Left lobe of liver (tissue), 2 donors: ENCODE measurements around the gene ZNF354B. TPM values are rescaled to one million over a fixed set of nuclear protein-coding genes. Genes with fewer than 3 reads are reported as not detected.
"Not testable (repeated sequence)": the region's sequence is repeated elsewhere in the genome, so short reads cannot be mapped to it uniquely, and the experiment has no call there.

ENCODE experiments used
- ATAC-seq: fragments of 200-7000 bp; cut with Tn5 transposase; one replicate; pipeline ENCODE4 v1.9.1; 2020; ENCODE audit warnings: mild to moderate bottlenecking, moderate library complexity
- DNase-seq: peaks from one replicate; pipeline ENCODE4 v3.0.0-alpha.2; 2020; ENCODE audit warnings: low spot score
- total RNA-seq: library from RNA; stranded (reverse); gene quantifications from one replicate; pipeline ENCODE4 v1.2.1, GENCODE V29; 2021
- donor health status: DM: no; HTN: no; CAD: no; lungs with moderate emphysema.
- donor health status: DM: no; HTN: yes; CAD: no.

Gene ZNF354B
- total RNA-seq, result 4.6 TPM

DNA sequence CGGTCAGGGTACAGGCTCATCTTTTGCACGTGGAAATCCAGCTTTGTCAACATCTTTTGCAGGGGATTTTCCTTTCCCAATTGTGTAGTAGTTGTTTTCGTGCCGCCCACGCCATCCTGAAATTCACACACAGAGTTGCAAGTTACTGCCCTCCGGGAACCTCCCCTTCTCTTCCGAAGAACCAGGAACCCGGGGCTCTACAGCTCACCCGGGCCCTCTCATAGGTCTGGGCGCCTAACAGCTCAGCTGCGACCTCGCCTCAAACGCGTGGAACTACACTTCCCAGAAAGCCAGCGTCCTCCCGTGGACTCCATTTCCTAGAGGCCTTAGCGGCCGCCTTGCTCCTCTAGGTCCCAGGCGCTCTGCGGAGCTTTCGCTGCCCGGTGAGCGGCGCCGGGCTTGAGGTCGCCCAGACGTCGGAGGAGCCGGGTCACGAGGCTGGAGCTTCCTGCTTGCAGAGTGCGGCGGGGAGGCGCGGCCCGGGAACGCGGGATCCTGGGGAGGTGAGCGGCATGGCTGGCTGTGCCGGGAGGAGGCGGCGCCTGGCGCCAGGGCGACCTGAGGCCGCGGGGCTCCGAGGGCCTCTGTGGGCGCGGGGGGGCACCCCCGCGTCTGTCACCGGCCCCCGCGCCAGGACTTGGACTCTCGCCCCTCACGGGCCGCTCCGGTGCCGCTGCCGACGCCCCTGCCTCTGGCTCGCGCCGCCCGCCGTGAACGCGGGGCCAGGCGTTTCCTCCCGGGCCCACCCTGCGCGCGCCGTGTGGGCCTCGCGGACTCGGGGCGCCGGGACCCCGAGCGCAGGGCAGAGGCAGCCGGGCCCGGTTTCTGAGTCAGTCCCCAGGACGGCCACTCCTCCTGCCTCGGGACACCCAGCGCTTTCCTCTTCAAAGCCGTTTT lies at the start of gene ZNF354B:
Gene ZNF354B, plus strand, starts transcription at position 329 of the 897 bp plus-strand sequence. CDS start 1,095 bp downstream, outside the sequence.
- ATAC-seq (peak; percentile 98), DNase-seq (peak; percentile 94)

DNA sequence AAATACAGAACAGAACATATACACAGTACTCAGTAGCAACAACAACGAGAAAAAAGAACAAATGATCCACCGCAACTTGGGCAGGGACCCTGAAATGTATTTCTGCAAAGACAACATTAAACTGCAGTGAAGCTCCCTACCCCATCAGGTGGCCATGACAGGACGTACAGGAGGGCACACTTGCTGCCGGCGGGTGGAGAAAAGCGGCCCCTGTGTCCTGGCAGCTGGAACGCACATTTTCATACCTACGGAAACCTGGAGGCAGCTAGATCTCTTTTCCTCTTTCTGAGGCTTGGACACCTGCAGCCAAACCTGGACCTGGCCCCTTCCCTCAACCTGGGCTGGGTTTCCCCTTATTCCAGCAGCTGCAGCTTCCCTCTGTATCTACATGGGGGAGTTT lies 42.2 kb upstream of the ZNF354B start:
- ATAC-seq (no peak), DNase-seq (no peak)

DNA sequence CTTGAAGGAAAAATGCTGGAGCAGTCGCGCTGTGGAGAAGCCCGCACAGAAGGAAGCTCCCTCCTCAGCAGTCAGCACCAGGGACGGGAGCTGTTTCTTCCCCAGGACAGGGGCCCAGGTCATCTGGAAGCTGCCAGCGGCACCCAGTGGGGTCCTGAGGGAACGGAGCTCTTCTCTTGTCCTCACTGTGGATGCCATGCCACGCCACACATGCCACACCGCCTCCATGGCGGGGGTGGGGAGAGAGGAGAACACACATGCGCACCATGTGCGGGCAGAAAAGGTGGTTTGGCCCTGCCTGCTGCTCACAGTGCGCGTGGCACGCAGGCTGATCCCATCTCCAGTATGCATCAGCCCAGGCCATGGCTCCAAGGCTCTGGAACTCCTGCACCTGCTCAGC lies 41.7 kb upstream of the ZNF354B start:
- ATAC-seq (no peak), DNase-seq (no peak)

DNA sequence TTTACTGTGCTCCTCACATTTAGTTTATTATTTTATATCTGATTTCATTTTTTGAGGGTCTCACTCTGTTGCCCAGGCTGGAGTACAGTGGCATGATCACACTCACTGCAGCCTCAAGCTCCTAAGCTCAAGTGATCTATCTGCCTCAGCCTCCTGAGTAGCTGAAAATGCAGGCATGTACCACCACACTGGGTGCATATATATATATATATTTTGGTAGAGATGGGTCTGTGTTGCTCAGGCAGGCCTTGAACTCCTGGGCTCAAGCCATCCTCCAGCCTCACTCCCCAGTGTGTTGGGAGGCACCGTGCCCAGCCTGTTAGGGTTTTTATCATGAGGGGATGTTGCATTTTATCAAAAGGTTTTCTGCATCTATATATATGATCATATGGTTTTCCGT lies 39.8 kb upstream of the ZNF354B start:
- DNase-seq, result no peak

DNA sequence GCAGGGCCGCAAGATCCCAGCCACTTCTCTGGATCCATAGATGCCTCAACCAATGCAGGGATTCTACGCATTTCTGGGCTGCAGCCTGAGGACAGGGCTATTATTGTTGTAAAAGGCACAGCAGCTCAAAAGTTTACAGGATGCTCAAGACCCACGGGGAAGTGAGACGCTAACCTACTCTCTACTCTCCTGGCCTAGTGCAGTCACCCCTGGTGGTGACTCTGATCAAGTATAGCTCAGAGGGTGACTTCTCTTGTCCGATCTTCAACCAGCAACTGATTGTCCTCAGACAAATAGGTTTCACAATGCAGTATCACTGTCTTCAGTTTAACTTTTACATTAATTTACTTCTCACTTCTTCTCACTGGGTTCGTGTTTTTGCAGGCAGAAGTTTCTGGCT lies 34.3 kb upstream of the ZNF354B start:
- ATAC-seq, result no peak
- DNase-seq, result no peak

More for the DNA sequence above, 39.8 kb upstream of the ZNF354B start:
- ATAC-seq, result no peak

DNA sequence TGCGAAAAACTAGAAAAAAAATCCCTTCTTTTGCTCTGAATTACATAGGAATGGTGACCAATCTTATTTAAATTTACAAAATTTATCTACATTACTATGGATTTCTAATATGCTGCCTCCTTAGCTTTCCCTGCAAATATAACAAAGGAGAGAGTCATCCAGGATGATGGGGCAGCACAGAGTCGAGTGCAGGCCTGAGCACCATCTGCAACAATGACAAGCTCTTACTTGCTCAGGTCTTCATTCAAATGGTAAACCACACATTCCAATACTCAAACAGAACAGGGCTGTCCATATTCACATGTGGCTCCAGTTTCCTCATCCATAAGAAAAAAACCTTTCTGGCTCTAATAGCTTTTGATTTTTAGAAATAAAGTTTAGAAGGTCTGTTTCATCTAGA lies 33.5 kb upstream of the ZNF354B start:
- ATAC-seq (no peak), DNase-seq (no peak)

DNA sequence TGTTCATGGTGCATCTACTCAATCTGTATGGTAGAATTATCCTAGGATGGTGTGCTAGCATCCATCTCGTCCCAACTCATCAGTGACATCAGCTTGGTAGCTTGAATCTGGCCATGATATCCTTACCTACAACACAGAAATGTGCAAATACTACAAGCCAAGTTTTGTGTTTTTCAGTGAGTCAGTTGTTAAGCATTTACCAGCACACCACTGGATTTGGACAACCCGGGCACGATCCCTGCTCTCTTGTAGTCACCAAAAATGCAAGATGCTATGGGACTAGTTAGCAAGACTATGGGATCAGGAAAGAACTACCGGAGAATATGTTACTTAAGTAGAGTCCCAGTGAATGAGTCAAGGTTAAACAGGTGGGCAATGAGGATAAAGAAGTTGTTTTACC lies 32.1 kb upstream of the ZNF354B start:
- no peak for ATAC-seq
- DNase-seq, result no peak

DNA sequence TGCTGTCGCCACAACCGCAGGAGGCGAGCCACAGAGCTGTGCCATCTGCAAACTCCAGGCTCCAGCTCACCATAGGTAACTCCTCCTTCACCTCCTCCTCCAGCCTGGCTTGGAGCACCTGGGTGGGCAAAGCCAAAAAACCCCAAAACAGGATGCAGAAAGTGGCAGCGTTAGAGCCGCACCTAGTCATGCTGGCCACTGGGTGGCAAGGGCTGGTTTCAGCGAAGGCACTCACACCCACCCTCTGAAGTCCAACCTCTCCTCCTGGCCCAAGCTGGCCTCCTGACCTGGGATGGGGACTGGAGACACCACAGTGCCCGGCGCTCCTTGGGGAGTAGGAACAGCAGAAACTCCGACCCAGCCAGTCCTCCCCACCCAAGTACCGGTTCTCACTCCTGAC lies 28.7 kb upstream of the ZNF354B start:
- ATAC-seq (no peak), DNase-seq (no peak)

DNA sequence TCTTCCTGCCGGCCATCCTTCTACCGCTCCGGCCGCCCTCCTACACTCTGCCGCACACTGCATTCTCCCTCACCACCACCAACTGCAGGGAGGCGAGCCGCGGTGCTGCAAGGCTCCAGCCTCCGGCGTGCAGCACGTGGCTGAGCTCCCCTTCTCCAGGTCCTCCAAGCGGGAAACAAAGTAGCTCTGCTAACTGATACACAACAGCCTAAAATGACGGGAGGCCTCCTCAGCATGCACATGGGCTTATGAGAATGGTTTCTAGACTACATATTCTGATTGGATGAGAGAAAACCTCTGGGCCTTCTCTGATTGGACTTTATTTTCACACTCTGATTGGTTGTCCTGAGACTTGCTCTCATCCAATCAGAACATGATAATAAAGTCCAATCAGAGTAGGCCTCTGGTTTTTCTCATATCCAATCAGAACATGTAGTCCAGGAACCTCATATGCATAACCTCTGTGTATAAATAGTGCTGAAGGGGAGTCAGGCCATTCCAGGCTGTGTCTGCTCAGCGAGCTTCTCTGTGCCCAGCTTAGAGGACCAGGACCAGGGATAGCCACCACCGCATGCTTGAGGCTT lies 27.0 kb upstream of the ZNF354B start:
- DNase-seq (no peak), ATAC-seq (no peak)

DNA sequence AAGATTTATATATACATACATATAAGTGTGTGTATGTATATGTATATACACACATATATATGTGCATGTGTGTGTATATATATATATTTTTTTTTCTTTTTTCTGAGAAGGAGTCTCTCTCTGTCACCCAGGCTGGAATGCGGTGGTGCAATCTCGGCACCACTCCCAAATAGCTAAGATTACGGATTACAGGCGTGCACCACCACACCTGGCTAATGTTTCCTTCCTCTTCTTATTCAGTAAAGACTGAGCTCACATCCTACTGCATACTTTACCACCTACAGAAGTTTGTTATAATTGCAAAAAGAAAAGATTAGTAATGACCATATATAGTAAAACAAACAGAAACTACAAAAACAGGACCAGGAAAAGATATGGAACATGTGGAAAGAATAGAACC lies 23.1 kb upstream of the ZNF354B start:
- no peak for ATAC-seq

DNA sequence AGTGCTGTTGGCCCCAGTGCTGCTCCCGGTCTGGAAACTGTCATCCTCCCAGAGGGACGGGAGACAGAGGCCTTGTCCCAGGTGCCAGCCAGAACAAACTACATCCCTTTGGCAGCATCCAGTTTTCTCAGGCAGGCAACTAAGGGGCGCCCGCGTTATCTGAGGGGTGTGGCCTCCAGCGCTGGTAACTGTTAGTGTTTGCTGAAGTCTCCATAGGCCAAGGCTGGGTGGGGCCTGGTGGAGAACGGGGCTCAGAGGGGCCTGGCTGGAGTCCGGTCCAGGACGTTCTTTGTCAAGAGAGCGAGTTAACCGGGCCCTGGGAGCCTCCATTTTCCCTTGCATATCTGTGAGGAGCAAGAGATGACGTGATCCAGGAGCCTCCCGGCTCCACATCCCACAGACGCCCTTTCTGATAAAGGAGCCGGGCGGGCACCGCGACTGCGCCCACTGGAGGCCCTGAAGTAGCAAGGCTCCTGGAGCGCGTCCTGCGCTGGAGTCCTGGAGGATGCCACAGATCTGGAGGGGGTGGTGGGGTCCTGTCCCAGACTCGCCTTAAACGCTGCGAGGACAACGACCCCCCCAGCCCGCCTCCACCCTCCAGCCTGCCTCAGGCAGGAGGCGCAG lies 20.9 kb upstream of the ZNF354B start:
- not testable (repeated sequence) for DNase-seq, ATAC-seq

More for the DNA sequence above, 23.1 kb upstream of the ZNF354B start:
- no peak for DNase-seq

DNA sequence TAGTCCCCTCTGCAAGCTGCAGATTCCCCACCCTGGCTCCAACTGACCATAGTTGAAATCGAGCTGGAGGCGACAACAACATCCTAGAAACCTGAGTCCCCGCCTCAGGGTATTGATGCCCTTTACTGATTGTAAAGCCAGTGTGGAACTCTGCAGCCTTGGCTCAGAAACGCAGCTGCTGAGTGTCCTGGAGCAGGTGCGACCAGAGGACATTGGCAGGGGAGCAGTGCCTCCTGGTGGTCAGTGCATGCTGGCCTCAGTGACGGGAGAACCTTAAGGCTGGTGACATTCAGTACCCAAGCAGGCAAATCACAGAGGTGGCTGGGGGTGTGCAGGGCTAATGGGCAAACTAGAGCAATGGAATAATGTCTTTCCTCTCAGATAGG lies 20.4 kb upstream of the ZNF354B start:
- ATAC-seq, result peak; percentile 72

DNA sequence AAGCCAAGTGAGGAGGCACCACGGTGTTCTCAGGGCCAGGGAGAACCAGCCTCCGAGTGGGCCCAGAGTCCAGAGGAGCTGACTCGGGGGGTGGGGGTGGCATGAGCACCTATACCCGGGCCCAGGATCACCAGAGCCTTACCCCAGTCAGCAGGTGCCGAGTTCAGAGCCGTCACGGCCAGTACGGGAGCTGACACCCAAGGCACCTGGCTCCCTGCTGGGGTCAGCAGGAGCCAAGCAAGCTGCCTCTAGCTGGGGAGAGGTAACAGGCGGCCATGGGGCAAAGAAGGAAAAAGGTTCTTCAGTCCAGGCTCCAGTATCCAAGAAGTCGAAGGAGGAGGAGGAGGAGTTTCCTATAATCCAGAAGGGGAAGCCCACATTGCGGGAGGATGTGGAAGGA lies 19.4 kb upstream of the ZNF354B start:
- not testable (repeated sequence) for DNase-seq, ATAC-seq

More for the DNA sequence above, 20.4 kb upstream of the ZNF354B start:
- peak; percentile 51 for DNase-seq

DNA sequence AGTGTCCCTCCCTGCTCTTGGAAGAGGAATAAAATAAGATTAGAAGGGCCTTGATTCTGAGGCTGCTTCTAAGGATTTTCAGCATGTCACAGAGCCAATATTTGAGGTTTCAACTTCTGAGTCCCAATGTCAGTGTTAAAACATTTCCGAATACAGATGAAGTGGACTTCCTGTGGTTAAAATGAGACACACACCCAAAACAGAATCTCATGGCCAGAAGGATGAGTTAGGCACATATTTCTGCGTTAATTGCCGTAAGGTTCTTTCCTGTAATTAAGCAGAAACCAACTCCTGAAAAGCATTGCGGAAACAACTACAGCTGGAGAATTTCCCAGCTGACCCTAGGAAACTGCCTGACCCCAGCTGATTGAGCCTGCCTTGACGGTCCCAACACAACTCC lies 10.4 kb upstream of the ZNF354B start:
- ATAC-seq, result no peak

DNA sequence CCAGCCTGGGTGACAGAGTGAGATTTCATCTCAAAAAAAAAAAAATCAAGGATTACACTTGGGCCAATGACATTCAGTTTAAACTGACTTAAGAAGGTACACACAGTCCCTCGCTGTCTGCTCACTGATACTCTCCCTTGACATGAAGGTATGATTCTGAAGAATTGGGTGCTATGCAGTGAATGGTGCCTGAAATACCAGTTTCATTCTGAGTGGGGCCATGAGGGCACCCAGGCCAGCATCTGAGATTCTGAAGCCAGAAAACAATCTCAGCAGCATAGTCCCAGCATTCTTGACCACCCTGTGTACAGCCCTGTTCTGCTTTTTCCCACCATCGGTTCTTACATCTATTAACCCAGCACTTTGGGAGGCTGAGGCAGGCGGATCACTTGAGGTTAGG lies 7.8 kb upstream of the ZNF354B start:
- DNase-seq (no peak), ATAC-seq (no peak)

More for the DNA sequence above, 10.4 kb upstream of the ZNF354B start:
- DNase-seq, result no peak

DNA sequence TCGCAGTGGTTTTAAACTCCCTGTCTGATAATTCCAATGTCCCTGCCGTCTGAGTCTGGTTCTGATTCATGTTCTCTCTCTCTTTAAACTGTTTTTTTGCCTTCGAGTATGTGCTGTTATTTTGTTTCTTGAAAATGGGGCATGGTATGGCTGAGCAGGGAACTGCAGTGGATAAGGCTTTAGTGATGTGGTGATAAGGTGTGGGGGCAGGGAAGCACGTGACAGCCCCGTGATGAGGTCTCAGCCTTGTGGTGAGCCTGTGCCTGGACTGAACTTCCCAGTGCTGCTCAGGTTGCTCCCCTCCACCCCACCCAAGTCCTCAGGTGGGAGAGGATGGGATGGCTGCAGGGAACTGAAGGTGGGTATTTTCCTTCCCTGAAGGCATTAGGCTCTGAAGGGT lies 5.5 kb upstream of the ZNF354B start:
- ATAC-seq (no peak), DNase-seq (no peak)

DNA sequence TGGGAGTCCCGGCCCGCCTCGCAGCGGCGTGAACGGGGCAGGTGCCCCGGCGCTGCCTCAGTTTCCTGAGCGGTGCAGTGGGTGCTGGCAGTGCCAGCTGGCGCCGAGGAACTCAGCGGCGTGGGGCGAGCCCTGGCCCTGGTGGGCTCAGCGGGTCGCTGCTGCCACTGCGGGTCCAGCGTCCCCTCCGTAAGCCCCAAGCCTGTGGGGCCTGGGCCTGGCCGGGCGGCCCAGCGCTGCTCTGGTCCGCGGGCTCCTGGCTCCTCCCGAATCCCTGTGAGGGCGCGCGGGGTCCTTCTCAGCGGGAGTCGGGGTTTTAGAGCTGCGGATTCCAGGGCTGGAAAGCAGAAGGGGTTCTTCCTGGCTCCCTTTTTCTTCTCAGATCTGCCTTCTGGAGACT lies 862 bp downstream of the ZNF354B start:
- not testable (repeated sequence) for DNase-seq
- peak; percentile 9 for ATAC-seq

DNA sequence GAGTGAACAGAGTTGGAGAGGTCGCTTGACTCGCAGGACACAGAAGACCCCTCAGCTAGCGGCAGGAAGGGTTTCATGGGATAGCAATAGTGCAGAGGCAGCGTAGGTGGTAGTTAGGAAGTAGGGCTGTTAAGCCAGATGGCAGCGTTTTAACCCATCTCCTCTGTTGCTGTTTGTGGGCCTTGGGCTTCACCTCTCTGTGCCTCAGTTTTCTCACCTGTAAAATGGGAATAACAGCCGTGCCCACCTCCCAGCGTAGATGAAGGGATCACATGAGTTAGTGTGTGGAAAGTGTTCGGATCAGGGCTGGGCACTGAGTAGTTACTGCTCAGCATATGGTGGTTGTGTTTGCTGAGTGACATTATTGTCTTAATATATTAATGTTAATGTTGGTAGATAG lies 1.9 kb downstream of the ZNF354B start:
- no peak for ATAC-seq
- DNase-seq, result no peak

DNA sequence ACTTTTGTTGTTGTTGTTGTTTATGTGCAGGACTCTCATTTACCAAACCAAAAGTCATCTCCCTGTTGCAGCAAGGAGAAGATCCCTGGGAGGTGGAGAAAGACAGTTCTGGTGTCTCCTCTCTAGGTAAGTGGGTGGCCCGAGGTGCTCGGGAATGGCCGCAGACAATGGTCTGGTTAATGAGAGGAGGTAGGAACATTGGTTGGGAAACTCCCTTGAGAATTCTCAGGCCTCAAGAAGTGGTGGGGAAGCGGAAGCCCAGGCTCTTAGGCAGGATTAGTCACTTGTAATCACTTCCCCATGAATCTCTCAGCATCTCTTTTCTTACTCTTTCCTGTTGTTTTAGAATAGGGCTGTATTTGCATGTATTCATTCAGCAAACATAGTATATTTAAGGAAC lies 7.2 kb downstream of the ZNF354B start:
- DNase-seq, result no peak
- no peak for ATAC-seq

DNA sequence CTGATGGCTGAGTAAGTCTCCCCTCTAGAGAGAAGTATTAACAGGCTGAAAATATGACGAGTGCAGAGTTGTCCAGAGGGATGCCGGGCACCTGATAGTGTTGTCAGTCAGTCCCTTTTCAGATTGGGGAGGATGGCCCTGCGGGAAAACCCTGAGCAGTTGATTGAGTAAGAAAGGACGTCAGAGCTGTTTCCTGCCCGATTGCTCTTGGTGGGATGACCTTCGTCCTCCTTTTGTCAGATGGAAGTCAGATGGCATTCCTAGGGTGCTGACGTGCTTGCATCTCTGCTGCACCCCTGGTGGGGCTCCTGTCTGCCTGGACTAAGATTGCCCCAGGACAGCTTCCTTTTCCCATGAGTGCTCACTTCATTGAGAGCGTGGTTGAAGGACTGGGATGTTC lies 9.8 kb downstream of the ZNF354B start:
- ATAC-seq, result no peak

DNA sequence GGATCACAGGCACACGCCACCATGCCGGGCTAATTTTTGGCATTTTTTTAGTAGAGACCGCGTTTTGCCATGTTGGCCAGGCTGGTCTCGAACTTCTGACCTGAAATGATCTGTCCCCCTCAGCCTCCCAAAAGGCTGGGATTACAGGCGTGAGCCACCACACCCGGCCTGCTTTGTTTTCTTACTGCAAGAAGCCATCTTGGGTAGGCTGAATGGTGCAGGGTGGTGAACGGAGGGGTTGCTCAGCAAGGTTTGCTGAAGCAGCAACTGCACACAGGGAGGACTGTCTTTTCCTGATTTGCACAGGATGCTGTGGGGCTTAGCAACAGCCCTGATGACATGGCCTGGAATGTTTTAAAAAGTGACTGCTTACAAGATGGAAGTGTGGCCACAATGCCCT lies 10.7 kb downstream of the ZNF354B start:
- ATAC-seq, result no peak
- no peak for DNase-seq

More for the DNA sequence above, 9.8 kb downstream of the ZNF354B start:
- no peak for DNase-seq

DNA sequence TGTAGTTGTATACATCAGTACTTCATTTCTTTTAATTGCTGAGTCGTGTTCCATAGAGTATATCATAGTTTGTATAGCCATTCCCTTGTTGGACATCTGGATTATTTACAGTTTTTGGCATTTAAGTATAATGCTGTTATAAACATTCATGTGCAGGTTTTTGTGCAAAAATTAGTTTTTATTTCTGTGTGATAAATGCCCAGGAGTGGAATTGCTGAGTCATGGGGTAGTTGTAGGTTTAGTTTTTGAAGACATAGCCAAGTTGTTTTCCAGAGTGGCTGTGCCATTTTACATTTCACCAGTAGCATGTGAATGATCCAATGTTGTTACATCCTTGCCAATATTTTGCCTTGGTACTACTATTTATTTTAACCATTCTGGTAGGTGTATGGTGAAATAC lies 12.5 kb downstream of the ZNF354B start:
- DNase-seq, result no peak
- ATAC-seq, result no peak
